HEK293 (cell line): ENCODE results near the gene KRCC1.

Experiments used
- CTCF ChIA-PET: fragments of 350-600 bp; formaldehyde crosslinking; extraction: SDS; loops from one replicate; lab custom pipeline; 2021; ENCODE audit warnings: antibody characterized with exemption; lab: Yijun Ruan, JAX
- POLR2A ChIA-PET: fragments of 300-600 bp; formaldehyde crosslinking; extraction: SDS; loops from one replicate; lab custom pipeline; 2020; ENCODE audit warnings: antibody characterized with exemption, inconsistent platforms; lab: Yijun Ruan, JAX
- H3K27ac ChIP-seq: fragments of 200-500 bp; sonication (Bioruptor generic); 2 replicates; pipeline ENCODE4 v1.5.1; 2014; ENCODE audit warnings: low read depth, low read length, control low read depth, inconsistent platforms; ENCODE audit errors: extremely low read depth
- H3K36me3 ChIP-seq, 2 experiments: fragments of 200-500 bp in 1 of 2; sonication (Bioruptor generic) in 1 of 2; 1 replicate in 1 of 2; 2 replicates in 1 of 2; pipeline ENCODE4 v1.5.1; 2014 to 2017; ENCODE audit warnings: inconsistent platforms in 2 of 2, low read length in 2 of 2; ENCODE audit not compliant: control insufficient read depth in 2 of 2, insufficient read depth in 1 of 2
- H3K4me1 ChIP-seq: fragments of 200-500 bp; sonication (Bioruptor generic); 2 replicates; pipeline ENCODE4 v1.5.1; 2014; ENCODE audit warnings: mild to moderate bottlenecking, low read length, inconsistent platforms; ENCODE audit not compliant: control insufficient read depth, insufficient read depth
- H3K4me3 ChIP-seq: 2 replicates; pipeline ENCODE4 v1.5.1; 2011; ENCODE audit warnings: low read depth, mild to moderate bottlenecking, control low read depth, low read length, moderate library complexity
- H3K9me3 ChIP-seq: fragments of 200-500 bp; sonication (Bioruptor generic); 2 replicates; pipeline ENCODE4 v1.5.1; 2014; ENCODE audit warnings: low read depth, low read length, inconsistent platforms; ENCODE audit not compliant: control insufficient read depth, insufficient read depth
- GLI4 ChIP-seq: fragments of 450-650 bp; formaldehyde crosslinking; IDR thresholded peaks from 2 replicates; pipeline ENCODE4 v1.5.1; 2016; ENCODE audit warnings: missing biosample characterization, missing genetic modification characterization
- KLF8 ChIP-seq: fragments of 450-650 bp; formaldehyde crosslinking; IDR thresholded peaks from 2 replicates; pipeline ENCODE4 v1.5.1; 2016; ENCODE audit warnings: missing biosample characterization, missing genetic modification characterization
- MZF1 ChIP-seq: fragments of 450-650 bp; formaldehyde crosslinking; IDR thresholded peaks from 2 replicates; pipeline ENCODE4 v1.5.1; 2017; ENCODE audit warnings: missing biosample characterization, missing genetic modification characterization, borderline replicate concordance
- RBAK ChIP-seq: fragments of 450-650 bp; formaldehyde crosslinking; IDR thresholded peaks from 2 replicates; pipeline ENCODE4 v1.5.1; 2016; ENCODE audit warnings: missing biosample characterization, missing genetic modification characterization
- SALL2 ChIP-seq: fragments of 450-650 bp; formaldehyde crosslinking; IDR thresholded peaks from 2 replicates; pipeline ENCODE4 v1.5.0; 2017; ENCODE audit warnings: missing biosample characterization, mild to moderate bottlenecking, missing genetic modification characterization, borderline replicate concordance
- SP3 ChIP-seq: fragments of 450-650 bp; formaldehyde crosslinking; IDR thresholded peaks from 2 replicates; pipeline ENCODE4 v1.5.1; 2016; ENCODE audit warnings: missing biosample characterization, missing genetic modification characterization
- SP7 ChIP-seq: fragments of 450-650 bp; formaldehyde crosslinking; IDR thresholded peaks from 2 replicates; pipeline ENCODE4 v1.5.1; 2016; ENCODE audit warnings: missing biosample characterization, missing genetic modification characterization
- TCF7L2 ChIP-seq: IDR thresholded peaks from 2 replicates; pipeline ENCODE4 v1.6.1; 2011; ENCODE audit warnings: low read depth, mild to moderate bottlenecking, inconsistent platforms, low read length, moderate library complexity, borderline replicate concordance
- TRIM28 ChIP-seq: IDR thresholded peaks from 2 replicates; pipeline ENCODE4 v1.6.1; 2011; ENCODE audit warnings: low read length, control low read depth, borderline replicate concordance
- ZBTB1 ChIP-seq: fragments of 450-650 bp; formaldehyde crosslinking; IDR thresholded peaks from 2 replicates; pipeline ENCODE4 v1.5.1; 2016; ENCODE audit warnings: missing biosample characterization, missing genetic modification characterization
- ZFP3 ChIP-seq: fragments of 450-650 bp; formaldehyde crosslinking; IDR thresholded peaks from 2 replicates; pipeline ENCODE4 v1.5.1; 2016; ENCODE audit warnings: low read depth, missing biosample characterization, missing genetic modification characterization
- ZFP37 ChIP-seq: fragments of 450-650 bp; formaldehyde crosslinking; IDR thresholded peaks from 2 replicates; pipeline ENCODE4 v1.5.1; 2016; ENCODE audit warnings: missing biosample characterization, missing genetic modification characterization
- ZNF114 ChIP-seq: fragments of 450-650 bp; formaldehyde crosslinking; IDR thresholded peaks from 2 replicates; pipeline ENCODE4 v1.5.0; 2017; ENCODE audit warnings: missing biosample characterization, missing genetic modification characterization
- ZNF133 ChIP-seq: fragments of 450-650 bp; formaldehyde crosslinking; IDR thresholded peaks from 2 replicates; pipeline ENCODE4 v1.5.1; 2016; ENCODE audit warnings: missing biosample characterization, missing genetic modification characterization
- ZNF140 ChIP-seq: fragments of 450-650 bp; formaldehyde crosslinking; IDR thresholded peaks from 2 replicates; pipeline ENCODE4 v1.5.1; 2016; ENCODE audit warnings: missing biosample characterization, missing genetic modification characterization
- ZNF155 ChIP-seq: fragments of 450-650 bp; formaldehyde crosslinking; IDR thresholded peaks from 2 replicates; pipeline ENCODE4 v1.5.1; 2016; ENCODE audit warnings: missing biosample characterization, missing genetic modification characterization
- ZNF202 ChIP-seq: fragments of 450-650 bp; formaldehyde crosslinking; IDR thresholded peaks from 2 replicates; pipeline ENCODE4 v1.5.1; 2016; ENCODE audit warnings: missing biosample characterization, missing genetic modification characterization, borderline replicate concordance
- ZNF239 ChIP-seq: fragments of 450-650 bp; formaldehyde crosslinking; IDR thresholded peaks from 2 replicates; pipeline ENCODE4 v1.5.1; 2016; ENCODE audit warnings: missing biosample characterization, missing genetic modification characterization
- ZNF302 ChIP-seq: fragments of 450-650 bp; formaldehyde crosslinking; IDR thresholded peaks from 2 replicates; pipeline ENCODE4 v1.5.1; 2016; ENCODE audit warnings: missing biosample characterization, missing genetic modification characterization, low read depth
- ZNF354C ChIP-seq: fragments of 450-650 bp; formaldehyde crosslinking; IDR thresholded peaks from 2 replicates; pipeline ENCODE4 v1.5.1; 2016; ENCODE audit warnings: missing biosample characterization, missing genetic modification characterization, low read depth, borderline replicate concordance
- ZNF366 ChIP-seq: fragments of 450-650 bp; formaldehyde crosslinking; conservative IDR thresholded peaks from 2 replicates; pipeline ENCODE4 v1.5.1; 2016; ENCODE audit warnings: missing biosample characterization, missing genetic modification characterization
- ZNF423 ChIP-seq: fragments of 450-650 bp; formaldehyde crosslinking; IDR thresholded peaks from 2 replicates; pipeline ENCODE4 v1.5.1; 2016; ENCODE audit warnings: missing biosample characterization, missing genetic modification characterization
- ZNF624 ChIP-seq: fragments of 450-650 bp; formaldehyde crosslinking; IDR thresholded peaks from 2 replicates; pipeline ENCODE4 v1.5.1; 2017; ENCODE audit warnings: missing biosample characterization, missing genetic modification characterization
- TF ChIP-seq, protein P1 (sequence below): fragments of 450-650 bp; formaldehyde crosslinking; IDR thresholded peaks from 2 replicates; pipeline ENCODE4 v1.5.1; 2016; ENCODE audit warnings: missing biosample characterization, missing genetic modification characterization
- TF ChIP-seq, protein P2 (sequence below): fragments of 450-650 bp; formaldehyde crosslinking; IDR thresholded peaks from 2 replicates; pipeline ENCODE4 v1.5.1; 2016; ENCODE audit warnings: missing biosample characterization, missing genetic modification characterization
- TF ChIP-seq, protein P3 (sequence below): fragments of 450-650 bp; formaldehyde crosslinking; IDR thresholded peaks from 2 replicates; pipeline ENCODE4 v1.5.1; 2016; ENCODE audit warnings: missing biosample characterization, missing genetic modification characterization
- TF ChIP-seq, protein P4 (sequence below): fragments of 450-650 bp; formaldehyde crosslinking; IDR thresholded peaks from 2 replicates; pipeline ENCODE4 v1.5.1; 2016; ENCODE audit warnings: missing biosample characterization, missing genetic modification characterization
- TF ChIP-seq, protein P5 (sequence below): fragments of 450-650 bp; formaldehyde crosslinking; IDR thresholded peaks from 2 replicates; pipeline ENCODE4 v1.5.1; 2016; ENCODE audit warnings: missing biosample characterization, missing genetic modification characterization
- TF ChIP-seq, protein P6 (sequence below): sonication (generic); formaldehyde crosslinking; IDR thresholded peaks from 2 replicates; pipeline ENCODE4 v1.8.1; 2022; ENCODE audit warnings: mild to moderate bottlenecking, moderate library complexity, missing genetic modification reagents

The KRCC1 gene

DNA sequence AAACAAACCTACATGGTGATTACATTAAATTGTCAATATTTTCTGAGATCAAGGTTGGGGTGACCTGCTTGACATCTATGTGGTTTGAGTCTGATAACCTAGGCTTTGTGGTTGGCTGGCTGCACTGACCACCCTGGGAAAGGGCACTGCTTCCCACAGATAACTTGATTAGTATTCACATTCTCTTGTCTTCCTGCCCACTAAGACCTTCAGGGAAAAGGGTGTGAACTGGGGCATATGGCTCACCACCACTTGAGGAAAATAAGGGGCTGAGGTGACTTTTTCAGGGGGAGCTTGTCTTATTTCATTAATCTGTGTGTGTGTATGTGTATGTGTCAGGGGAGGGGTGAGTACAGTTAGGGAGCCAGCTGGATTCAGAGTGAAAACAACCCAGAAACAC lies 13.5 kb upstream of the KRCC1 start (continued):
- no peak for TF ChIP-seq ZNF202 (tag by site-specific recombination)
- no peak for TF ChIP-seq GLI4 (tag by site-specific recombination)
- TF ChIP-seq, protein P1, sequence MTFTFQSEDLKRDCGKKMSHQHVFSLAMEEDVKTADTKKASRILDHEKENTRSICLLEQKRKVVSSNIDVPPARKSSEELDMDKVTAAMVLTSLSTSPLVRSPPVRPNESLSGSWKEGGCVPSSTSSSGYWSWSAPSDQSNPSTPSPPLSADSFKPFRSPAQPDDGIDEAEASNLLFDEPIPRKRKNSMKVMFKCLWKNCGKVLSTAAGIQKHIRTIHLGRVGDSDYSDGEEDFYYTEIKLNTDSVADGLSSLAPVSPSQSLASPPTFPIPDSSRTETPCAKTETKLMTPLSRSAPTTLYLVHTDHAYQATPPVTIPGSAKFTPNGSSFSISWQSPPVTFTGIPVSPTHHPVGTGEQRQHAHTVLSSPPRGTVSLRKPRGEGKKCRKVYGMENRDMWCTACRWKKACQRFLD (tag by site-specific recombination), result no peak
- TF ChIP-seq, protein P2, sequence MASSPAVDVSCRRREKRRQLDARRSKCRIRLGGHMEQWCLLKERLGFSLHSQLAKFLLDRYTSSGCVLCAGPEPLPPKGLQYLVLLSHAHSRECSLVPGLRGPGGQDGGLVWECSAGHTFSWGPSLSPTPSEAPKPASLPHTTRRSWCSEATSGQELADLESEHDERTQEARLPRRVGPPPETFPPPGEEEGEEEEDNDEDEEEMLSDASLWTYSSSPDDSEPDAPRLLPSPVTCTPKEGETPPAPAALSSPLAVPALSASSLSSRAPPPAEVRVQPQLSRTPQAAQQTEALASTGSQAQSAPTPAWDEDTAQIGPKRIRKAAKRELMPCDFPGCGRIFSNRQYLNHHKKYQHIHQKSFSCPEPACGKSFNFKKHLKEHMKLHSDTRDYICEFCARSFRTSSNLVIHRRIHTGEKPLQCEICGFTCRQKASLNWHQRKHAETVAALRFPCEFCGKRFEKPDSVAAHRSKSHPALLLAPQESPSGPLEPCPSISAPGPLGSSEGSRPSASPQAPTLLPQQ (tag by site-specific recombination), result no peak

DNA sequence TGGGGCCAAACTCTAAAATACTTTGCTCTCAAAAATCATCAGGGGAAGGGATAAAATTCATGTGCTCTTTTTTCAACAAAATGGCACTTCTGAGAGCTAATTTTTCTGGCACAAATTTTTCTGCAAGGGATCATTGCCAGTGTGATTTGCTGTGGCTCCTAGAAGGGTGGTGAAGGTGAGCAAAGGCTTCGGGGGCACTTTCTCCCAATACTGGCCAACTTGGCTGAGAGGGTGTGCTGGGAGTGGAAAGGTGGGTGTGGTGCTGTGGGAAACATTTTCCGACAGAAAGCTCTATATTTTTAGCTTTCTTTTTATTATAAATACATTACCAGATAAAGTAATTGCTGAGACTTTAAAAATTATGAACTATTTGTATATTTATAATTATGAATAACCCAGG lies 12.5 kb upstream of the KRCC1 start:
- CTCF ChIA-PET, result interaction anchor here (3.3 kb wide), 1 partner anchor 7 kb away, joined by 27 read pairs; no protein-coding TSS in a partner anchor
- POLR2A ChIA-PET, result no interaction called here

DNA sequence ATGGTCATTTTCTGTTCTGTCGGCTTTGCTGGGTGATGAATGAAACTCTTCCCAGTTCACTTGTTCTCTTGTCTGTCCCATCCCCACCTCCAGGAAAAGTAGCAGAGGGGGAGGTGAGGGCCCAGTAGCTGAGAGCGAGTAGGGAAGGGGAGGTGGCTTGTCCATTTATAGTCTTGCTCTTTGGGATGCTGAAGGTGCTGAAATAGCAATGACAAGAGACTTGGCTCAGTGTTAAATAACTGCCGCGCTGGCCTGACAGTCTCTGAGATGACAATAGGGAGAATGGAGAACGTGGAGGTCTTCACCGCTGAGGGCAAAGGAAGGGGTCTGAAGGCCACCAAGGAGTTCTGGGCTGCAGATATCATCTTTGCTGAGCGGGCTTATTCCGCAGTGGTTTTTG lies 12.0 kb upstream of the KRCC1 start, which contains the start of gene SMYD1:
Gene SMYD1, plus strand, starts transcription at position 228 of the 400 bp plus-strand sequence. Its CDS starts 40 bp downstream, at position 268.
- no peak for TF ChIP-seq ZNF354C
- TF ChIP-seq ZFP37 (tag by site-specific recombination), result no peak
- no peak for TF ChIP-seq SP7 (tag by site-specific recombination)
- no peak for TF ChIP-seq TRIM28
- TF ChIP-seq KLF8 (tag by site-specific recombination), result no peak
- no peak for TF ChIP-seq ZNF114 (tag by site-specific recombination)
- TF ChIP-seq, protein P3, sequence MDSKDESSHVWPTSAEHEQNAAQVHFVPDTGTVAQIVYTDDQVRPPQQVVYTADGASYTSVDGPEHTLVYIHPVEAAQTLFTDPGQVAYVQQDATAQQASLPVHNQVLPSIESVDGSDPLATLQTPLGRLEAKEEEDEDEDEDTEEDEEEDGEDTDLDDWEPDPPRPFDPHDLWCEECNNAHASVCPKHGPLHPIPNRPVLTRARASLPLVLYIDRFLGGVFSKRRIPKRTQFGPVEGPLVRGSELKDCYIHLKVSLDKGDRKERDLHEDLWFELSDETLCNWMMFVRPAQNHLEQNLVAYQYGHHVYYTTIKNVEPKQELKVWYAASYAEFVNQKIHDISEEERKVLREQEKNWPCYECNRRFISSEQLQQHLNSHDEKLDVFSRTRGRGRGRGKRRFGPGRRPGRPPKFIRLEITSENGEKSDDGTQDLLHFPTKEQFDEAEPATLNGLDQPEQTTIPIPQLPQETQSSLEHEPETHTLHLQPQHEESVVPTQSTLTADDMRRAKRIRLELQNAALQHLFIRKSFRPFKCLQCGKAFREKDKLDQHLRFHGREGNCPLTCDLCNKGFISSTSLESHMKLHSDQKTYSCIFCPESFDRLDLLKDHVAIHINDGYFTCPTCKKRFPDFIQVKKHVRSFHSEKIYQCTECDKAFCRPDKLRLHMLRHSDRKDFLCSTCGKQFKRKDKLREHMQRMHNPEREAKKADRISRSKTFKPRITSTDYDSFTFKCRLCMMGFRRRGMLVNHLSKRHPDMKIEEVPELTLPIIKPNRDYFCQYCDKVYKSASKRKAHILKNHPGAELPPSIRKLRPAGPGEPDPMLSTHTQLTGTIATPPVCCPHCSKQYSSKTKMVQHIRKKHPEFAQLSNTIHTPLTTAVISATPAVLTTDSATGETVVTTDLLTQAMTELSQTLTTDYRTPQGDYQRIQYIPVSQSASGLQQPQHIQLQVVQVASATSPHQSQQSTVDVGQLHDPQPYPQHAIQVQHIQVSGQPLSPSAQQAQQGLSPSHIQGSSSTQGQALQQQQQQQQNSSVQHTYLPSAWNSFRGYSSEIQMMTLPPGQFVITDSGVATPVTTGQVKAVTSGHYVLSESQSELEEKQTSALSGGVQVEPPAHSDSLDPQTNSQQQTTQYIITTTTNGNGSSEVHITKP, result no peak
- TF ChIP-seq, protein P4, sequence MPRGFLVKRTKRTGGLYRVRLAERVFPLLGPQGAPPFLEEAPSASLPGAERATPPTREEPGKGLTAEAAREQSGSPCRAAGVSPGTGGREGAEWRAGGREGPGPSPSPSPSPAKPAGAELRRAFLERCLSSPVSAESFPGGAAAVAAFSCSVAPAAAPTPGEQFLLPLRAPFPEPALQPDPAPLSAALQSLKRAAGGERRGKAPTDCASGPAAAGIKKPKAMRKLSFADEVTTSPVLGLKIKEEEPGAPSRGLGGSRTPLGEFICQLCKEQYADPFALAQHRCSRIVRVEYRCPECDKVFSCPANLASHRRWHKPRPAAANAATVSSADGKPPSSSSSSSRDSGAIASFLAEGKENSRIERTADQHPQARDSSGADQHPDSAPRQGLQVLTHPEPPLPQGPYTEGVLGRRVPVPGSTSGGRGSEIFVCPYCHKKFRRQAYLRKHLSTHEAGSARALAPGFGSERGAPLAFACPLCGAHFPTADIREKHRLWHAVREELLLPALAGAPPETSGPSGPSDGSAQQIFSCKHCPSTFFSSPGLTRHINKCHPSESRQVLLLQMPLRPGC (tag by site-specific recombination), result no peak
- TF ChIP-seq, protein P5, sequence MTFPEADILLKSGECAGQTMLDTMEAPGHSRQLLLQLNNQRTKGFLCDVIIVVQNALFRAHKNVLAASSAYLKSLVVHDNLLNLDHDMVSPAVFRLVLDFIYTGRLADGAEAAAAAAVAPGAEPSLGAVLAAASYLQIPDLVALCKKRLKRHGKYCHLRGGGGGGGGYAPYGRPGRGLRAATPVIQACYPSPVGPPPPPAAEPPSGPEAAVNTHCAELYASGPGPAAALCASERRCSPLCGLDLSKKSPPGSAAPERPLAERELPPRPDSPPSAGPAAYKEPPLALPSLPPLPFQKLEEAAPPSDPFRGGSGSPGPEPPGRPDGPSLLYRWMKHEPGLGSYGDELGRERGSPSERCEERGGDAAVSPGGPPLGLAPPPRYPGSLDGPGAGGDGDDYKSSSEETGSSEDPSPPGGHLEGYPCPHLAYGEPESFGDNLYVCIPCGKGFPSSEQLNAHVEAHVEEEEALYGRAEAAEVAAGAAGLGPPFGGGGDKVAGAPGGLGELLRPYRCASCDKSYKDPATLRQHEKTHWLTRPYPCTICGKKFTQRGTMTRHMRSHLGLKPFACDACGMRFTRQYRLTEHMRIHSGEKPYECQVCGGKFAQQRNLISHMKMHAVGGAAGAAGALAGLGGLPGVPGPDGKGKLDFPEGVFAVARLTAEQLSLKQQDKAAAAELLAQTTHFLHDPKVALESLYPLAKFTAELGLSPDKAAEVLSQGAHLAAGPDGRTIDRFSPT (tag by site-specific recombination), result no peak
- TF ChIP-seq ZNF140 (tag by site-specific recombination), result no peak
- no peak for TF ChIP-seq ZFP3
- H3K27ac ChIP-seq, result no peak within 1 kb of the TSS
- no peaks in the 10 kb centered on the region for H3K4me1 ChIP-seq
- no peak within 1 kb of the TSS for H3K4me3 ChIP-seq
- no peaks in the 10 kb centered on the region for H3K9me3 ChIP-seq
- ChIA-PET CTCF (interaction anchor here (3.3 kb wide), 1 partner anchor 7 kb away, joined by 27 read pairs; no protein-coding TSS in a partner anchor), POLR2A (no interaction called here)
- H3K36me3 ChIP-seq, result no peaks in the 10 kb centered on the region

More for the DNA sequence above, 12.5 kb upstream of the KRCC1 start:
- H3K9me3 ChIP-seq, result no peaks in the 10 kb centered on the region
- no peaks in the 10 kb centered on the region for H3K4me1 ChIP-seq
- no peak overlapping the region for H3K4me3 ChIP-seq
- no peaks in the 10 kb centered on the region for H3K36me3 ChIP-seq
- TF ChIP-seq, protein P6, sequence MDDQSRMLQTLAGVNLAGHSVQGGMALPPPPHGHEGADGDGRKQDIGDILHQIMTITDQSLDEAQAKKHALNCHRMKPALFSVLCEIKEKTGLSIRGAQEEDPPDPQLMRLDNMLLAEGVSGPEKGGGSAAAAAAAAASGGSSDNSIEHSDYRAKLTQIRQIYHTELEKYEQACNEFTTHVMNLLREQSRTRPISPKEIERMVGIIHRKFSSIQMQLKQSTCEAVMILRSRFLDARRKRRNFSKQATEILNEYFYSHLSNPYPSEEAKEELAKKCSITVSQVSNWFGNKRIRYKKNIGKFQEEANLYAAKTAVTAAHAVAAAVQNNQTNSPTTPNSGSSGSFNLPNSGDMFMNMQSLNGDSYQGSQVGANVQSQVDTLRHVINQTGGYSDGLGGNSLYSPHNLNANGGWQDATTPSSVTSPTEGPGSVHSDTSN (CRISPR knock-in tag), result no peak
- TF ChIP-seq ZNF302 (tag by site-specific recombination) (no peak), MZF1 (tag by site-specific recombination) (no peak), ZNF366 (tag by site-specific recombination) (no peak), ZNF155 (no peak), TCF7L2 (no peak), ZNF354C (no peak), ZNF239 (no peak), ZNF133 (tag by site-specific recombination) (no peak), ZNF624 (tag by site-specific recombination) (no peak), SALL2 (no peak), SP3 (tag by site-specific recombination) (no peak), RBAK (no peak), ZBTB1 (no peak), GLI4 (tag by site-specific recombination) (no peak), ZNF423 (tag by site-specific recombination) (no peak)
- no peak overlapping the region for H3K27ac ChIP-seq
